ENCODE results near the gene PLXDC2.

PLXDC2 gene

GRCh38 chr10:19815731-19816410 lies 361 bp upstream of the PLXDC2 start:
- DNase-seq (ENCODE audit: low spot score): peak; percentile 82

DNA sequence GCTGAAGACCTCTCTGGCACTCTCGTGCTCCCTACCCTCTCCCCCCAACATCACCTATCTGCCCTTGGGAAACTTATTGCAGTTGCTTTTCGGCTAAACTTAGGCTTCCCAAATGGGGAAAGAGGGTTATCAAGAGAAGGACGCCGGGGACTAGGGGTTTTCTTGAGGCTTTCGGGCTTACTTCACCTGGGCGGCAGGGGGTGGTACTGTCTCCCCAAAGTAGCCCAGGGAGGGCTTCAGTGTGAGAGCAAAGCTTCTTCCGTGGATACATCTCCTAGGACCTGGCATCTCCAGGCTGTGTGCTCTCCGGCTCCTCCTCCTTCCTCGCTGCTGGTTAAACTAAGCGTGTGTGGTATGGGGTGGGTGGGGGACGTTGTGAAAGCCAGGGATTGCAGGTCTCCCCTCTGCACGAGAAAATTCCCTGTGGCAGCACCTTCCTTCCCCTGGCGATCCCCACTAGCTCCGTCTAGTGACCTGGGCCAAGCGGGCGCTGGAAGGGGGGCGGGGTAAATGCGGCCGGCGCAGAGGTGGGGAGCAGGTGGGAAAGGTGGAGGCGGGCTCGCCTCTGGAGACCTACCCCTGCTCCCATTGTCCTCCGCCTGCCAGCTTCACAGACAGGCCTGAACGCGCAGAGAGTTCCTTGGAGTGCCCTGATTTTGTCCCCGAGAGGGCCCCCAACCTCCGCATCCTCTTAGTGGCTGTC lies 1.1 kb downstream of the PLXDC2 start:
- peak; percentile 57 for DNase-seq (ENCODE audit: low spot score)

- no peak for DNase-seq (ENCODE audit: low spot score)
These were observed 2.6 kb downstream of the PLXDC2 start for GRCh38 chr10:19818876-19819275.

- peak; percentile 81 for DNase-seq (ENCODE audit: low spot score)
These were observed 3.3 kb downstream of the PLXDC2 start for GRCh38 chr10:19819419-19820033.

DNA sequence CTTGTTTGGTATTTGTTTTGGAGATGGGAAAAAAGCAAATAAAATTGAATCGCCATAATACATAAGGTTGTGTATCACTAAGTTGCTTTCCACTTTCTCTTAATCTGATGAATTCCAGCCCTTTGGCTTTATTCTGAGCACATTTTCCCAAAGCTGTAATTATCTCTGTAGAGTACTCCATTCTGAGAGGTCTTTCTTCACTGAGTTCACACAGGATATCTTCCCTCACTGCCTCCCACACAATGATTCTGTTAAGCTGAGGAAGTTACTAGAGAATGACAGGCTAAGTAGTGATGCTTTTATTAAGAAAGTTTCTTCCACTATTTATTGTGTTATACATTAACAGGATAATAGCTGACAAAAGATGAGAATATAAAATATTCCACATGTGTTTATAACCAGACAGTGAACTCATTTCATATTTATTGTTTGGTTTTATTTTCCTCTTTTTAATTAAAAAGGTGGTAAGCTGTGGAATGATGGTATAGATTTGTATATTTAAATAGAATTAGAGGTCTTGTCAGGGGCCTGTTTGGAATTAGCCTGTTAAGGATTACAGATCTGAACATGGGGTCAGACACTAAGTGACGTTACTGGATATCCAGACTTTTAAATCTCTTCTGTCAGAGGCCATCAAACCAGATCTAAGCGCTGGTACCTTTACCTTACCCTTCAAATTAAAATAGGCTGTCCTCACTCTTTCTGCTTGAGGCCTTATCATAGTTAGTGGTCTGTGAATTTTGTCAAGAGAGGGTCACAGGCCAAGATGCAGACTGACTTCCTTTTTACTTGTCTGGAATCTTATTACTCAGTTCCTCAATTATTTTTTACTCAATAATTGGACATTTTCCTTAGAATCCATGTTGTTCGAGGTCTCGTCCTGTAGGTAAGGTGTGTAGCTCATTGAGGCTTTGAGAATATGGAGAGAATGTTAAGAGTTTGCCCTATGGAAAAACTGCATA lies 8.4 kb downstream of the PLXDC2 start:
- DNase-seq (ENCODE audit: low spot score): no peak

GRCh38 chr10:19825700-19826099 lies 9.5 kb downstream of the PLXDC2 start:
- no peak for DNase-seq (ENCODE audit: low spot score)

- no peak for DNase-seq (ENCODE audit: low spot score)
These were observed 10.5 kb downstream of the PLXDC2 start for GRCh38 chr10:19826712-19827111.

DNA sequence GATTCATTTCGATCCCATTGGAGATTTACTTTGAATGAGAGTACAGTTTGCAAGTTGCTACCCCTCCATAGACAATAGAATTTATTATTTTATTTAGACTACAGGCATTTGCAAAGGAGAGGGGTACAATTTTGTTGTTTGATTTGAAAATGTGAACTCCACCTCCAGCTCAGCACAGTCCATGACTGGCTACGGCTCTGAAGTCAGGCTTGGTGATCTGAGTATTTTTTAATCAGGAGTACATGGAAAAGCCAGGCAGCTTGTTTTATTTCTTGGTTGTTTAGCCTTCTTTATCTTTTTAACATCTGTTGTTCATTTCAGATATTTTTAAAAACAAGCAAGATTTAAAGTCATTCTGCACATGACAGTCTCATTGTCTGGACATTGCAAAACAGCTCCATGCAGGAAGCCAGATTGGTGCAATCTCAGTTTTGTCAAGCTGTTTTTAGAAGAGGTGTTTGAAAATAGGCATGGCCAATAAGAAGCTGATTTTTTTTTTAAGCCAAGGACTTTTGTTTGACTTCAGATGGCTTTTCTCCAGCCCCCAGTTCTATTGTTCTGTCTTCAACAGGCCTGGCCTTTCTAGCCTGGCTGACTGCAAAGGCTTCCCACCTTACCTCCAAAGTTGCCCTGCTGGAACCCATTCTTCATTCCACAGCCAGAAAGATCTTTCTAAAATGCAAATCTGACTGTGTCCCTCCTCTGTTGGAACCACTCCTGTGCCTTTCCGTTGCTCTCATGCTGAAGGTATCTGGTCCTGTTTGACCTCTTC lies 12.2 kb downstream of the PLXDC2 start:
- peak; percentile 50 for DNase-seq (ENCODE audit: low spot score)

DNA sequence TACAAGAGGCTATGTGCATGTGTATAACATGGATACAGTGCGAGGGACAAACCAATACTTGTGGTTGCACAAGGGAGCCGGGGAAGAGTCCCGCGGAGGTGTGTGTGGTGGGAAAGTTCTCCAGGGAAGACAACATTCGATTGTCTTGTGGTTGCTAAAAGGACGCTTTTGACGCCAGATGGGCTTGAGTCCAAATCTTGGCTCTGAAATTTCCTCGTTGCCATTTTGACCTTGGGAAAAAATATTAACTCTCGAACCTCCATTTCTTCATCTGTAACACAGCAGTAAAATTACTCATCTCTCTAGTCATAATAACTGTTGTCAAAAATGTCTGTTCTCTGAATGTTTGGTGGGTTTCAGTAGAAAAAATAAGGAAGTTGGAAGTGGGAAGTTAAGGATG lies 16.5 kb downstream of the PLXDC2 start:
- DNase-seq (ENCODE audit: low spot score): no peak

DNA sequence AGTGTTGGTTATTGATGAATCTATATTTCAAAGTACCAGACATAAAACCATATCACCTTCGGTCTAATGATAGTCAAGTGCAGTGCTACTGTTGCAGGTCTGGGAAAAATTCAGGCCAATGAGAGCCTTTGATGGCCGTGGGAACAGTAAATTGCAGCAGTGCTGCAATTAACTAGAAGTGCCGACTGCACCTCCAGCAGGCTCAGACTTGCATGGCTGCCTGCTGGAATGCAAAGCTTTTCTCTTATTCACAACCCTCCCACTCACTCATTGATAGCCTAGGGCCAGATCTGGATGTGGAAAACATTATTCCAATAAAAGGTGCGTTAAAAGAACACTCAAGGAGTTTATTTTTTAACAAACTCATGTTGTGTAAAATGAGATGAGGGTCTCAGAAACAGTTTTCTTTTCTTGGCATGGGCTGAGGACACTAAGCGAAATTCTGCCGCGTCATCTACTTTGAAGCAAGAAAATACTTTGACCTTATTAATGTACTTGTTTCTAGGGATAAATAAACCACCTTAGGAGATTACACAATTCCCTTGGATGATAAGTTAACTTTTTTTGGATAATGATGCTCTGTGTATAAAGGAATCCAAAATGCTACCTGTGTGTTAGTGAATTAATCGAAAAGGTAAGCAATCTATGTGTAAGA lies 17.1 kb downstream of the PLXDC2 start:
- DNase-seq (ENCODE audit: low spot score): no peak

GRCh38 chr10:19835952-19836351 lies 19.7 kb downstream of the PLXDC2 start:
- DNase-seq (ENCODE audit: low spot score): no peak

GRCh38 chr10:19839090-19839489 lies 22.9 kb downstream of the PLXDC2 start:
- DNase-seq (ENCODE audit: low spot score): no peak

DNA sequence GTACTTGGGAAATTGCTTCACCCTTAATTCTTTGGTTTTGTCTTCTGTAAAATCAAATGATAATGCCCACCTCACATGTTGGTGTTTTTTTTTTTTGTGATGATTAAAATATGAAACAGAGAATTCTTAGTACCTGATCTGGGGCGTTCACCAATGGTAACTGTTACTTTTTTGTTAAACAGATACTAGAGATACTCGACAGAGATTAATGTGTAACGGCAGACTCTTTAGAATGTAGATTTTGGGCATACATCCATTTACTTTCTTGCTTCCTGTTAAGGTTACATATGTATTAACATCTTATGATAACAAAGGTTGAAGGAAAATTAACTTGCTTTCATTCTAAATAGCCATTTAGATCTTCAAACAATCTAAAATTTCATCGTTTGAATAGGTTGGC lies 23.3 kb downstream of the PLXDC2 start:
- no peak for DNase-seq (ENCODE audit: low spot score)

DNA sequence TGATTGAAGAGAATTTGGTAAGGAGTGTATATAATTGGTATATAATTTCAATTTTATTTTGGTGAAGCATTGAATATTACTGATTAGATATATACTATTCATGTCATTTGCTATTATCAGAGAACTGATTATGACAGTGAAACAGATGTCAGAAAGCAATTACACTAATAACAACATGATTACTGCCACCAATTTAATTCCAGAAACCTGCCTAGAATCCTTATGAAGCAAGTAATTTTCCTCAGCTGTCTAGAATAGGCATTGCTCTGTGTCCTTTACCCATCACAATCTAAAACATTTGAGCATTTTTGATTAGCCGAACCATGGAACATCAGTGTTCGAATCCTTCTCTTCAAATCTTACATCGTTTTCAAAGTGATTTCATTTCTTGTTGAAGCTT lies 24.5 kb downstream of the PLXDC2 start:
- DNase-seq (ENCODE audit: low spot score): no peak

DNA sequence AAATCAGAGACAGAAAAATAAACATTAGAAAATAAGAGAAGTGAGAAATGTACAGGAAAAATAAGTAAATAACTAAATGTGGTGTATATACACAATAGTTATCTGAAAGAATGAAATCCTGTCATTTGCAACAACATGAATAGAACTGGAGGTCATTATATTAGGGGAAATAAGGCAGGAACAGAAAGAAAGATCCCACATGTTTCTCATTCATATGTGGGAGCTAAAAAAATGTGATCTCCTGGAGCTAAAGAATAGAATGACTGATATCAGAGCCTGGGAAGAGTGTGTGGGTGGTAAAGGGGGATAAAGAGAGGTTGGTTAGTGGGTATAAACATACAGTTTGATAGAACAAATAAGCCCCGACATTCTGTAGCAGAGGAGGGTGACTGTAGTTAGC lies 27.3 kb downstream of the PLXDC2 start:
- no peak for DNase-seq (ENCODE audit: low spot score)

DNA sequence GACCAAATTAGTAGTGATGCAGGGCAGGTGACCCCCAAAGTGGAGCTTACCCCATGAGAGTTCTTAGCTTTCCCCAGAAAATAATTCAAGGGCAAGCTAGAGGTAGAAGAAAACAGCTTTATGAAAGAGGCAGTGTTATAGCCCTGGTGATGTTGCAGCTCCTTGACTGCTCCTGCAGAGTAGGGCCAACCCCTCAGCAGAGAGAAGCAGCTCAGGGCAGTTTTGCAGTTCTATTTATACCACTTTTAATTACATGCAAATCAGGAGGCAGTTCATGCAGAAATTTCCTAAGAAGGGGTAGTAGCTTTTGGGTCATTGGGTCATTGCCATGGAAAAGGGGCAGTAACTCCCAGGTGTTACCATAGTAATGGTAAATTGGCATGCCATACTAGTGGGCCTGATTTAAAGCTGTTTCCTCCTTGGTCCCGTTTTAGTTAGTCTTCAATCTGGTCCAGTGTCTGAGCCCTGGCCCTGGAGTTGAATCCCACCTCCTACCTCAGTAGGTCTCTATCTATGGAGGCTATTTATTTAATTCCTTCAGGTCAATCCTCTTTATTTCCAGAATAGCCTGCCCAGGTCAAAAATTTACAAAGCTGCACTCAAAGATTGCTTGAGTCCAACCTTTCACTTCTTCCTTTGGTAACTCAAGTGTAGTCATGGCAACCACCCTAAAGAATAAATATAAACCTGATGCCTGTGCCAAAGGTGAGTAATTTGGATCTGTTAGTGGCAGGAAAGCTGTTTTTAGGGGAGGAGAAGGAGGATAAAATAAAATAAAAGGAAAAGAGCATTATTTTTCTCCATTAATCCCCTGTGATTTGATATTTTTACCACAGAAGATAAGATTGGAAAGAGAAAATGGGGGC lies 29.5 kb downstream of the PLXDC2 start:
- no peak for DNase-seq (ENCODE audit: low spot score)

GRCh38 chr10:19847321-19847720 lies 31.1 kb downstream of the PLXDC2 start:
- no peak for DNase-seq (ENCODE audit: low spot score)

GRCh38 chr10:19848226-19848985 lies 32.2 kb downstream of the PLXDC2 start:
- no peak for DNase-seq (ENCODE audit: low spot score)

DNA sequence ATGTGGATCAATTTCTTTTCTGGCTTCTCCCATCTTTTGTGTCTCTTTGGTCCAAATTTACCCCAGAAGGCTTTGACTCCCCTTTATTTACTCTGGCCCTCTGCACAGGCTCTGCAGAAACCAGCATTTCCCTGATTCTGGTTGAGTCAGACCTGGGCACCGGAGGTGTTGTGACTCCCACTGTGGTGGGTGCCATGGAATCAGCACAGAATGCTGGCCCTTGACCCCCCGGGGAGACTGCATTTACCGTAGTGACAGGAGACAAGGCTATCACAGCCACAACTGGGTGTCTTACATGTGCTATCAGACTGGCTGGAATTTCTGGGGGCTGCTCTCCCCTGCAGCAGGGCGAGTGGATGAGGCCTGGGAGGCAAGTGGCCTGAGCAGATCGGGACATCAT lies 37.6 kb downstream of the PLXDC2 start:
- DNase-seq (ENCODE audit: low spot score): no peak

Measured in Ammon's horn (tissue), 1 donor.